HK-2 (cell line): Measurements from ENCODE around the gene FOXE3.
A peak's percentile ranks its signal among the peaks of the same experiment; 100 is the strongest.

ENCODE experiments used
- DNase-seq: peaks from one replicate; pipeline ENCODE4 v3.0.0-alpha.2; 2018; ENCODE audit not compliant: unreplicated experiment

FOXE3 gene

GRCh38 chr1:47415728-47416318 lies at the start of gene FOXE3:
TSS of gene FOXE3 (plus strand) at chr1:47416285. CDS start at chr1:47416316, 31 bp downstream.
- no peak for DNase-seq

GRCh38 chr1:47367651-47368050 lies 48.4 kb upstream of the FOXE3 start:
- no peak for DNase-seq

- DNase-seq: no peak
Measured at GRCh38 chr1:47371016-47371517, 45.0 kb upstream of the FOXE3 start.

GRCh38 chr1:47374501-47374900 lies 41.6 kb upstream of the FOXE3 start:
- DNase-seq: no peak

GRCh38 chr1:47378147-47378546 lies 37.9 kb upstream of the FOXE3 start:
- DNase-seq: no peak

- DNase-seq: no peak
Measured at GRCh38 chr1:47380699-47381098, 35.4 kb upstream of the FOXE3 start.

GRCh38 chr1:47382399-47382983 lies 33.6 kb upstream of the FOXE3 start:
- no peak for DNase-seq

GRCh38 chr1:47384083-47384482 lies 32.0 kb upstream of the FOXE3 start:
- DNase-seq: no peak

- no peak for DNase-seq
Measured at GRCh38 chr1:47385020-47385419, 31.1 kb upstream of the FOXE3 start.

- DNase-seq: no peak
Measured at GRCh38 chr1:47386268-47386667, 29.8 kb upstream of the FOXE3 start.

GRCh38 chr1:47388030-47388890 lies 27.8 kb upstream of the FOXE3 start:
- DNase-seq: no peak

GRCh38 chr1:47388891-47389238 lies 27.2 kb upstream of the FOXE3 start:
- peak; percentile 68 for DNase-seq

- DNase-seq: no peak
Measured at GRCh38 chr1:47389731-47390130, 26.4 kb upstream of the FOXE3 start.

- no peak for DNase-seq
Measured at GRCh38 chr1:47390843-47391242, 25.2 kb upstream of the FOXE3 start.

GRCh38 chr1:47393141-47393540 lies 22.9 kb upstream of the FOXE3 start:
- no peak for DNase-seq

GRCh38 chr1:47395433-47395832 lies 20.7 kb upstream of the FOXE3 start:
- no peak for DNase-seq

GRCh38 chr1:47396671-47397196 lies 19.4 kb upstream of the FOXE3 start:
- DNase-seq: no peak

GRCh38 chr1:47399138-47399845 lies 16.8 kb upstream of the FOXE3 start:
- DNase-seq: no peak

GRCh38 chr1:47399846-47400155 lies 16.3 kb upstream of the FOXE3 start:
- no peak for DNase-seq

- DNase-seq: no peak
Measured at GRCh38 chr1:47401761-47402160, 14.3 kb upstream of the FOXE3 start.

- DNase-seq: no peak
Measured at GRCh38 chr1:47402591-47402990, 13.5 kb upstream of the FOXE3 start.

- DNase-seq: no peak
Measured at GRCh38 chr1:47403321-47403910, 12.7 kb upstream of the FOXE3 start.
